RCC 7860 (cell line): ENCODE data around the gene STAP1.
"Not testable (repeated sequence)": the region's sequence is repeated elsewhere in the genome, so short reads cannot be mapped to it uniquely, and the experiment has no call there.

ENCODE experiments used
- DNase-seq: peaks from one replicate; pipeline ENCODE4 v3.0.0-alpha.2; 2015; ENCODE audit warnings: low spot score
- FAIRE-seq: peaks from 2 replicates; lab custom pipeline; 2012; peaks lifted over from hg19 to GRCh38; lab: Jason Lieb, UNC

Gene STAP1

GRCh38 chr4:67614186-67614585, 55.7 kb downstream of the STAP1 start:
- no peak for FAIRE-seq
- no peak for DNase-seq

- FAIRE-seq (no peak), DNase-seq (no peak)
These were observed 56.6 kb downstream of the STAP1 start for GRCh38 chr4:67615119-67615518.

GRCh38 chr4:67616478-67616877, 58.0 kb downstream of the STAP1 start:
- no peak for FAIRE-seq

GRCh38 chr4:67624939-67625338, 66.4 kb downstream of the STAP1 start:
- FAIRE-seq (no peak), DNase-seq (no peak)

More at GRCh38 chr4:67616478-67616877, 58.0 kb downstream of the STAP1 start:
- DNase-seq: no peak

- DNase-seq (no peak), FAIRE-seq (no peak)
These were observed 74.0 kb downstream of the STAP1 start for GRCh38 chr4:67632492-67632891.

- no peak for DNase-seq
- no peak for FAIRE-seq
These were observed 76.2 kb downstream of the STAP1 start for GRCh38 chr4:67634741-67635140.

- no peak for FAIRE-seq
- DNase-seq: no peak
These were observed 76.8 kb downstream of the STAP1 start for GRCh38 chr4:67635331-67635730.

GRCh38 chr4:67636978-67637377, 78.5 kb downstream of the STAP1 start:
- not testable (repeated sequence) for FAIRE-seq, DNase-seq

- DNase-seq (no peak), FAIRE-seq (no peak)
These were observed 79.6 kb downstream of the STAP1 start for GRCh38 chr4:67638136-67638535.

GRCh38 chr4:67651536-67651935, 93.0 kb downstream of the STAP1 start:
- FAIRE-seq (no peak), DNase-seq (no peak)
